SKM-1 treated with dmso at 0.1 percent for 144 hours (cell line): ENCODE results near the gene FGFR4.
"Not testable (repeated sequence)": the region's sequence is repeated elsewhere in the genome, so short reads cannot be mapped to it uniquely, and the experiment has no call there.

Experiments
- DNase-seq: peaks from one replicate; lab custom pipeline; 2025; ENCODE audit not compliant: unreplicated experiment; lab: John Stamatoyannopoulos, UW

FGFR4 gene

DNA sequence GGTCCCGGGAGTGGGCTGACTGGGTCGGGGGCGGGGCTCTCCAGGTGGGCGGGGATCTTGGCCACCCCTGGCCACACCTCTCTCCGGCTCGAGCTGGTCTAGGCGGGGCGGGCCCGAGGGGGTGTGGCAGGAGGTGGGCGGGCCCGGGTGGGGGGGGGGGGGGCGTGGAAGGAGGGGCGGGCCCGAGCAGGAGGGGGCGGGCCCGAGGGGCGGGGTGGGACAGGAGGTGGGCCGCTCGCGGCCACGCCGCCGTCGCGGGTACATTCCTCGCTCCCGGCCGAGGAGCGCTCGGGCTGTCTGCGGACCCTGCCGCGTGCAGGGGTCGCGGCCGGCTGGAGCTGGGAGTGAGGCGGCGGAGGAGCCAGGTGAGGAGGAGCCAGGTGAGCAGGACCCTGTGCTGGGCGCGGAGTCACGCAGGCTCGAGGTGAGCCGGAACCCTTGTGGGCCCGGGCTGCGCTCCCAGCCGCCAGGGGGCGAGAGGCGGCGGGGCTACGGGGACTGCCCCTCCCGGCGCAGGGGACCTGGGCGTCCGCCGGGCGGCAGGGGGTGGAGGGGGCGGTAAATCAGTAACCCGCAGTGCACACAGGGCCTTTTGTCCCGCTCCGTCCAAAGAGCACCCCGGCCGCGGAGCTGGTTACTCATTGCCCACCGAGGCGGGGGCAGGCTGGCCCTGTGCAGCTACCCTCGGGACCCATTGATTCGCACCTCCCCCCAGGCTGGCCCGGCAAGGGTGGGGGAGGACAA lies at the start of gene FGFR4:
Gene FGFR4, plus strand, starts transcription at position 262 of the 744 bp plus-strand sequence. CDS start 2,688 bp downstream, outside the sequence.
- DNase-seq: peak; percentile 68

DNA sequence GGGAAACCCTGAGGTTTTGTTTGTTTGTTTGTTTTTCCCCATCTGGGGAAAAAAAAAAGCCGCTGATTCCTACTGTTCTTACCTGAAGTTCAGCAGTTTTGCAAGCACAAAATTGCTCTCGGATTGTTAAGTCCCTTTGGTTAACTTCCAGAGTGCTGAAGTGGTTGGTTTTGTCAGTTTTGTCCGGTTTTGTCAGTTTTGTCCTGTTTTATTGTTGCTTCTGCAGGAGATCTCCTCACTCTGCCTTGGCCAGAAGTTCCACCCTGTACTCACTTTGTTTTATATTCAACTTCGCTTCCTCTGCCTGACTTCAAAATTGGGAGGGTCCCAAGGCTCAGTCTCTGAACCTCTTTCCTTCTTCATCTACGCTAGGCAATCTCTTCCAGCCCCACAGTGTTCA lies 49.8 kb upstream of the FGFR4 start:
- DNase-seq: no peak

DNA sequence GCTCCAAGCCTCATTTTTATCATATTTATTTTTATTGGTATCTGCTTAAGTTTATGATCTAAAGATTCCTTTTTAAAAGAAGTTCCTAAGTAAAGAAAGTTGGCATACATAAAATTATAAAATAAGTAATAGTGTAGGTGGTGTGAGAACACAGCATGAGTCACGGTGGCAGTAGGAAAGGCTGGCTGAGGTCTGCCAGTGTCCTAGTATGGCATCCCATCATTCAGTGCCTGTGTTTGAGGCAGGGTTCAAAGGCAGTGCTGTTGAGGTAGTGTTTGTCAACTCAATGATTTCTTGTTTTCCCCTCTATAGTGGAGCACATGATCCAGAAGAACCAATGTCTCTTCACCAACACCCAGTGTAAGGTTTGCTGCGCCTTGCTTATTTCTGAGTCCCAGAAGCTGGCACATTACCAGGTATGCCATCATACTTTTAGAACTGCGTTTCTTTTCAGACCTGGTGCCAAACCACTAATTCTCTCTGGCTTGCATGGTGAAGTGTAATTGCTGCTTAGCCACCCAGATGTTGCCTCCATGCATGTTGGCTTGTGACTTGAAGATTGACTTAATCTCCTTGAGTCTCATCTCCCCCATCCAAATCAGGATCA lies 45.8 kb upstream of the FGFR4 start:
- no peak for DNase-seq

DNA sequence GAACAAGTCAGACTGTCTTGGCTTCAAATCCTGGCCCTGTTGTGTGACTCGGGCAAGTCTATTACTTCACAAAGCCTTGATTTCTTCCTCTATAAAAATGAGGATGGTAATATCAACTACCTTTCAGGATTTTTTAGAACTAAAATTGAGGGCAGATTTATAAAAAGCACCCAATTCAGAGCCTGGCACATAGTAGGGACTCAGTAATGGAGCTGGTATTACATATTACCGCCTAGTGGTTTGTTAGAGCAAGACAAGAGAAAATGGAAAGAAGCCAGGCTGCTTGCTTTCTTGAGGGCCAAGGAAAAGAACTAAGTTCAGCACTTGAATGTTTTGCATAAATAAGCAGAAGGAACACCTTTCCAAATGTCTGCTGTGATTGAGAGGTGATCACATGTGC lies 44.8 kb upstream of the FGFR4 start:
- no peak for DNase-seq

DNA sequence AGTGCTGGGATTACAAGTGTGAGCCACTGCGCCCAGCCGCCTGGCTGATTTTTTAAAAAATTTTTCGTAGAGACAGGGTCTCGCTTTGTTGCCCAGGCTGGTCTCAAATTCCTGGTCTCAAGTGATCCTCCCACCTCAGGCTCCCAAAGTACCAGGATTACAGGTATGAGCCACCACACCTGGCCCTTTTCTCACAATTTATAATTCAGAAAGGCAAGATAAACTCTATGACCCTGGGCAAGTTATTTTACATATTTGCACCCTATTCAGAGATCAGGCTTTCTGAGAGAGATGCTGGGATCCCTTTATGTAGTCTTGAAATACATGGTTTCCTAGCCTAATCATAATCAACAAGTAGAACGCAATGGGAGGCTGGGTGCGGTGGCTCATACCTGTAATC lies 43.6 kb upstream of the FGFR4 start:
- DNase-seq: no peak

DNA sequence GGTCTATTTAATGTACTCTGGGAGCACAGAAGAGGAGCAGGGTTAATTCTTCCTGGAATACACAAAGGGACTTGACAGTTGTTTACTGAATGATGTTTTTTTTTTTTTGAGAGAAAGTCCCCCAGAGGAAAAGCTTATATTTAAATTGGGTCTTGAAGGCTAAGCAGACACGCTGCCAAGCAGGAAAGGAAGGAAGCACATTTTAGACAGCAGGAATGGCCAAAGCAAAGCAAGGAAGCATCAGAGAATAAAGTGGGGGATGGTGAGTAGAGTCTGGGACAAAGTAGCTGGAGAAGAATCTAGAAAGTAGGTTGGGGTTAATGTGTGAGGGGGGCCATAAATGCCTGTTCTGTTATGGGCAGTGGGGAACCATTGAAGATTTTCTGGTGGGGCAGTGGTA lies 42.8 kb upstream of the FGFR4 start:
- DNase-seq: no peak

DNA sequence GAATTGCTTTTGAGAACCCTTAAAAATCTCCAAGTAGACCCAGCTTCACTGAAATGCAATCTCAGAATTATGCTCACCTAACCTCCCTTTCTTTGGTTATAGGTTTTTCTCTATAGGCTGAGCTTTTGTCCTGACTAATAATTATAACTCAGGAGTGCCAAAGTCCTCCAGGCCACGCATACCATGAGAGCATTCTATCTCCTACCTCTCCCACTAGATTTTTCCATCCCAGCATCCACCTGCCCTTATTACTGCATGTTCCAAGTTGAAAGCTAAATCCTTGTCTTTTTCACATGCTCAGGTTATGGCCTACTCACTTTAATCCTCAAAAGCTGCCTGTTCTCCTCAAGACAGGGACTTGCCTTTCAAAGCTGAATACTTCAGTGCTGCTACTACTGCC lies 42.1 kb upstream of the FGFR4 start:
- DNase-seq: no peak

DNA sequence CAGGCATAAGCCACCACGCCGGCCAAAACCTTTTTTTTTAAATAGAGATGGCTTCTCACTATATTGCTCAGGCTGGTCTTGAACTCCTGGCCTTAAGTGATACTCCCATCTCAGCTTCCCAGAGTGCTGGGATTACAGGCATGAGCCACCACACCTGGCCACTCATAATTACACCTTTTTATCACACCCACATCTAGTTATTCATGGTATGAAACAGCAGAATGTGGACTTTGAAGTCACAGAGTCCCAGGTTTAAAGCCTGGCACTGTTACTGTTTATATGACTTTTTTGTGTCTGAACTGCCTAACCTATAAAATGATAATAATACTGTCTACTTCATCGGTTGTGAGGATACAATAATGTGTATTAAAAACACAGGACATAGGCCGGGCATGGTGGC lies 41.1 kb upstream of the FGFR4 start:
- no peak for DNase-seq

DNA sequence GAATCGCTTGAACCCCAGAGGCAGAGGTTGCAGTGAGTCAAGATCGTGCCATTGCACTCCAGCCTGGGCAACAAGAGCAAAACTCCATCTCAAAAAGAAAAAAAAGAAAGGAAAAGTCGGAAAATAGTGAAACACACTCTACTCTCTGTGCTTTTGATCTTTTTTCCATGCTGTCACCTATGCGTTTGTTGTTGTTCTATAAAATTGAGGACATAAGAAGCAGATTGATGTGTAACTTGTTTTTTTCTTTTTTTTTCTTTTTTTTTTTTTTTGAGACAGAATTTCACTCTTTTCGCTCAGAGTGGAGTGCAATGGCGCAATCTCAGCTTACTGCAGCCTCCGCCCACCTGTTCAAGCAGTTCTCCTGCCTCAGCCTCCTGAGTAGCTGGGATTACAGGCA lies 38.2 kb upstream of the FGFR4 start:
- DNase-seq: not testable (repeated sequence)

DNA sequence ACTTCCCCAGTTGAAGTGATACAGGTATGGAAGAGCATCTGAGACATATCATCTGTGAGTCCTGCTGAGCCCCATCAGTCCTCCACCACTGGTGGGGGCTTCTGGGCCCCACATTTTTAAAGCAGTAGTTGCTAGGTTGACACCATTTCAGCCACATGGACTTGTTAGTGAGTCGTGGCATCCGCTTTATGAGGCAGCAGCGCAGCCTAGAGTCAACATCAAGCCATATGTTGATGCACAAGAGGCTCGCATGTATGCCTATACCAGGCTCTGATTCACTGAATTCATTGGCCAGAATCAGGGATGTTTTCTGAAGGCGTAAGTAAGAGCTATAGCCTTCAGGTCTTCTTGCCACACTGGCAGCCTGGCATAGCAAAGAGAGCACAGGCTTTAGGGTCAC lies 37.4 kb upstream of the FGFR4 start:
- DNase-seq: no peak

DNA sequence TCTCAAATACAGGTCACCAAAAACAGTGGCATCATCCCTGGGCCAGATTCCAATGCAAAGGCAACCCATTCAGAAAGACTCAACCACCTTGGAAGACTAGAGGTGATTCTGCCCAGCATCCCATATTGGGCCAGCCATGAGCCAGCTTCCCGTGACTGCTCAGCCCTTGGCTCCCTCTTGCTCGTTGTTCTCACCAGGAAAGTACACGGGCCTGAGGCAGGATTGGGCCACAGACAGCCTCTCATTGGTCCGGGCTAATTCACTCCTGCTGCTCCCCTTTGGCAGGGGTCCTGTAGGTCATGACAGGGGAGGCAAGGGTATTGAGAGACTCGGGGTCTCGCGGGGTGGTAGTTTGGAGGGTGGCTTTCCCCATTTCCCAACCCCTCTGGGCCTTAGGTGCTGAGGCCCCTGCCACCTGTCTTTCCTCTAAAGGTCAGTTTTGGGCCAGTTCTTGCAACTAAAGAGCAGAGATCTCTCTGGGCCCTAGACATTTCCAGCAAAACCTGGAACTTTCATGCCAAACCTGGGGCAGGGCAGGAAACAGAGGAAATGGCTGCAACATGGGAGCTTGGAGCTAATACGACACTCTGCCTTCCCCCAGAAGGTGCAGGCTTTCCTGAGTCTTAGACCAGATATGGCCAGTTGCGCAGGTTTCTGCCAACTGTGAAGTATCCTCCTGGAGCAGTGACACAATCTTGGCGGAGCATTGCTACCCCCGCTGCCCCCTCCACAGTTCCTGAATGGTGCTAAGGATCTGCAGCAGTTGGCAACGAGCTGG lies 22.0 kb upstream of the FGFR4 start:
- DNase-seq: no peak

DNA sequence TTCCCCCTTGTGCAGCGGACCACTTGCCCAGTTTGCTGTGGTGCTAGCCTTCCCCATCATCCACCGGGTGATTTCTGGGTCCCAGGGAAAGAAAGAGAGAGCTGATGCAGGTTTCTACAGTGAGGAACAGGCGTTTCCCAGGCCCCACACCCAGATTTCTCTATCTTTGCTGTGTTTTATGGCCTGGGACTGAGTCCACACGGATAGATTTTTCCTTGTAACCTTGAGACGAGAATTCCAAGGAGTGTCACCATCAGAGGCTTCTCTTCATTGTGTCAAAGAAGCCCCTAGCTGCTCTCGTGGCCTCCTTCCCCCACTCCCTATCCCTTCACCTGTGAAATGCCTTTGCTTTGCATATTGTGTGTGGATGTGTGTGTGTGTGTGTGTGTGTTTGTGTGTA lies 21.2 kb upstream of the FGFR4 start:
- DNase-seq: no peak

DNA sequence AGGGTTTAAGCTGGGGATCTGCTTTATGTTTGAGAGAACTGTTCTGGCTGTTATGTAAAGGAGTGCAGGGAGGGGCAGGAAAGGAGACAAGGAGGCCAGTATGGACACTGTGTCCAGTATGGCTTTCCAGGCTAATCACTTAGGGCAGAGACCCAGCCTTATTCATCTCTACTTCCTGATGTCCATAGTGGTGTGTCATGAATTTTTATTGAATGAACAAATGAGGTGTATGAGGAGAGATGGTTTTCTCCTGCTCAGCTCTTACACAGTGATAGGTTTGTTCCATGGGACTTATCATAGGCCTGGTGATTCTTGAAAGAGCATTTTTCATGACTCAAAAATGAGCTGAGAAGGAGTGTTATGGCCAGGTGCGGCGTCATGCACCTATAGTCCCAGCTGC lies 20.5 kb upstream of the FGFR4 start:
- no peak for DNase-seq

DNA sequence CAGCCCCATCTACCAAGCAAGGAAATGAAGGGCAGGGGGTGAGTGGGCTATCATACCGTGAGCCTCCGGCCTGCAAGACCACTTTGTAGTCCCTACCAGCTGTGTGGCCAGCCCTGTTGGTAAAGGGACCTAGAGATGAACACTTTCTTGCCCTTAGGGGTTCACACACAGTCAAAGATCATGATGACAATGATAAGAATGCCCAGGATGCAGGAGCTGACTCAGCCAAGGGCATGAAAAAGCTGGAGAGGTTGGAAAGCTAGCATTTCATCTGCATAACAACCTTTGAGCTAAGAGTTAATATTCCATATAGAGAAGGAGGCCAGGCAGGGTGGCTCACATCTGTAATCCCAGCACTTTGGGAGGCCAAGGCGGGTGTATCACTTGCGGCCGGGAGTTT lies 19.2 kb upstream of the FGFR4 start:
- DNase-seq: no peak

DNA sequence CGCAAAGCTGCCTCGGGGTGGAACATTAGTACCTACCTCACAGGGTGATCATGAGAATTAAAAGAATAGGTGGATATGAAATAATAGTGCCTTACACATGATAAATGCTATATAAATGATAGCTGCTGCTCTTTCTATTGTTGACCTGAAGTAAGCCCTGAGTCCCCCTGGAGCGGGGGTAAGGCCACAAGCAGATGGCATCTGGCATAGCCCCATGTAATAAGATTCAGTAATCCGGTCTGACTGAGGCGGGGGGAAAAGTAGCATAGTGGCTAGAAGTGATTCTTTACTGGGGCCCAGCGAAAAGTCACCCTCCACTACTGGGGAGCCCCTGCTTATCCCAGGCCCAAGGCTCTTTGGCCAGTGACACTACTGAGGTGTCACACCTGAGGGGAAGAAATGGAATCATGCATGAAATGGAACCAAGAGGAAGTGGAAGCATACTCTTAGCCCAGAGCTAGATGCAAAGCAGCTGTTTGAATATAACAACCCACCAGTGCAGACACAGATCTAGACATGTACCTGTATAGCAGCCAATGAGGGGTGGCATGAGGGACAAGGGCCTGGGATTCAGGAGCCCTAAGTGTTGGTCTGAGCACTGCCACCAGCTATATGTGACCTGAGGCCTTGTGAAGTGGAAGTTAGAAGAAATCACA lies 16.1 kb upstream of the FGFR4 start:
- no peak for DNase-seq

DNA sequence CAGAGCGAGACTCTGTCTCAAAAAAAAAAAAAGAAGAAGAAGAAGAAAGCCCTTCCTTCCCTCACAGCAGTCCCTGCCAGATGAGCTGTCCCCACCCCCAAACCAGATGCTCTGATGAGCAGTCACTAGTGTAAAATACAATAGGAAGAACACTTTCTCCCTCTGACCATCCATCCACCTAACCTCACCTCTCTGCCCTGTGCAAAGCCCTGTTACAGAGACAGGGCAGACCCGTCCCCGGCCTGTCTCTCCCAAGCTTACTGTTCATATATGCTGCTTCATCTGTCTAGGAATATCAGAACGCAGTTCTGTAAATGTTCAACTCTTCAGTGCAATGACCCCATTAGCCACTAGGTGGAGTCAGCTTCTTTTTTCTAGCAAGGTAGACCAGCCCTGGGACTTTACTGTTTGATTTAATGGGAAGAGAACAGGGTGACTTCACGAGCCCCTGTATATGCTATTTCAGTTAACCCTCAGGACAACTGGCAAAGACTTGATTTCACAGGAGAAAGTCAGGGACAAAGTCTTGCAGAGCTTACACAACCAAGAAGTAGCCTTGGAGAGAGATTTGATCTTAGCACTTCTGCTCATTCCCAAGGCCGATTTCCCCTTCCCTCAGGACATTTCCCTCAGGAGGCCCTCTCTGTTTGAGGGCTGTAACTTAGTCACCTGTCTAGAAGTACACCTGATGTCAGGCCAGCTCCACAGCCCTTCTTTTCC lies 14.9 kb upstream of the FGFR4 start:
- peak; percentile 69 for DNase-seq

DNA sequence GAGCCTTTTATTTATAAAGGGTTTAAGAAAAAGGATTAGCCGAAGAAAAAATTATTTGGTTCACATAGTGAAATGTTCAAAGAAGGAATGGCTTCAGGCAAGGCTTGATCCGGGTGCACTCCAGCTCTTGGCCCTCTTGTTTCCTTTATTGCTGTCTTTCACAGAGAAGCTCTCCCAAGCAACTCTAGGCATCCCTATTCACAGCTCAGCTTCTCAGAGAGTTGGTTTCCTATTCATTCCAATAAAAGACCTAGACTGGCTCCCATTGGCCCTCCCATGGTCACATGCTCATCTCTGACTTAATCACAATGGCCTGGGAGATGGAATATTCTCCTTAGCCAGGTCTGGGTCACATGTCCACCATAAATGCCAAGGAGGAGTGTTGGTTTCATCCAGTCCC lies 9.4 kb upstream of the FGFR4 start:
- no peak for DNase-seq

DNA sequence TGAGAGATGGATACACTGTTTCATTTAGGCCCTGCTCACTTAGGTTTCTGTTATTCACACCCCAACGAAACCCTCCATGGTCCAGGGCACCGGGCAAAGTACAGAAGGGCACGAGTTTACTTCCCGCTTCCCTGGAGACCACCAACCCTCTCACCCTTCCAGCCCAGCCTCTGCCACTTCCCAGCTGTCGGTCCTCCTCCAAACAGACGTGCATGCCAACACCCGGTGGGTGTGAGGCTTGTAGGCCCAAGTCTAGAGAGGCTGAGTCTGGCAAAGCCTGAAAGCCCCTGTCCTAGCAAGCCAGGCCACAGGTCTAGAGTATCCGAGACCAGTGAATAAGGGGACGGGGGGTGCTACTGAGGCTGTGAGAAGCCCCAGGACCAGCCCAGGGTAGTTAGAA lies 7.1 kb upstream of the FGFR4 start:
- DNase-seq: no peak

DNA sequence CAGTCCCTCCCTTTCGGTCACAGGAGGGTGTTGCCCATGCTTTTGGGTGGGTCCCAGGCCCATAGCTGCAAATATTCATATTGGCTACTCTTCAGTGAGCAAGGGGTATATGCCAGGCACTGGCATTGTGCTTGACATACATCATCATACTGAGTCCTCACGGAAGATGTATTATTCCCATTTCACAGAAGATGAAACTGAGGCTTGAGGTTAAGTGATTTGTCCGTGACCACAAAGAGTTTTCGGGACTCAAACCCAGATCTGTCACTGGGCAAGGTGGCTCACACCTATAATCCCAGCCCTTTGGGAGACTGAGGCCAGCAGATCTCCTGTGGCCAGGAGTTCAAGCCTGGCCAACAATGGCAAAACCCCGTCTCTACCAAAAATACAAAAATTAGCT lies 6.5 kb upstream of the FGFR4 start:
- no peak for DNase-seq

DNA sequence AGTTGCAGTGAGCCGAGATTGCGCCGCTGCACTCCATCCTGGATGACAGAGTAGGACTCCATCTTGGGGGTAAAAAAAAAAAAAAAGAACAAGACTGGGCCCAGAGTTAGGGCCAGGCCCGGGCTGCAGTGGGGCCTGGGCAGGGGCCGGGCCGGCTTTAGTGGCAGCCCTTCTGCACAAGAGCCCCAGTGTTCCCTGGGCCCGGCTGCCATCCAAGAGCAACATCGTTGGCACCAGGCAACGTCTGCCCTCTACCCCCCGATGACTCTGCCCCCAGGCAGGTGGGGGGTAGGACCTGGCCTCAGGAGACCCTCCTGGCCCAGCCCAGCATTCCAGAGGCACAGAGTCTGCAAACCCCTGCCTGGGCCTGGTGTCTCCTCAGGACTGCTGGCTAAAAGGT lies 4.9 kb upstream of the FGFR4 start:
- DNase-seq: no peak

DNA sequence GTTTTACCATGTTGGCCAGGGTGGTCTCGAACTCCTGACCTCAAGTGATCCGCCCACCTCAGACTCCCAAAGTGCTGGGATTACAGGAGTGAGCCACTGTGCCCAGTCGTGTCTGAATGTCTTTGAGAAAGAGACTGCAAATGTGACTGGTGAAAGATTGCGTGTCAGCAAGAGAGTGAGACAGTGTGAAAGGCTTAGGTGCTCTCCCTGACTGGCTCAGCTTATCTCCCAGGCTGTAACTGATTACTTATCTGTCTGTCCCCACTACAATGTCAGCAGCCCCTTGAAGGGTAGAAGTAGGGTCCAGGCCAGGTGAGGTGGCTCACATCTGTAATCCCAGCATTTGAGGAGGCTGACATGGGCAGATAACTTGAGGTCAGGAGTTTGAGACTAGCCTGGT lies 3.4 kb upstream of the FGFR4 start:
- DNase-seq: no peak
